Measurements from ENCODE around the gene RAPGEF2.

RAPGEF2 gene

DNA sequence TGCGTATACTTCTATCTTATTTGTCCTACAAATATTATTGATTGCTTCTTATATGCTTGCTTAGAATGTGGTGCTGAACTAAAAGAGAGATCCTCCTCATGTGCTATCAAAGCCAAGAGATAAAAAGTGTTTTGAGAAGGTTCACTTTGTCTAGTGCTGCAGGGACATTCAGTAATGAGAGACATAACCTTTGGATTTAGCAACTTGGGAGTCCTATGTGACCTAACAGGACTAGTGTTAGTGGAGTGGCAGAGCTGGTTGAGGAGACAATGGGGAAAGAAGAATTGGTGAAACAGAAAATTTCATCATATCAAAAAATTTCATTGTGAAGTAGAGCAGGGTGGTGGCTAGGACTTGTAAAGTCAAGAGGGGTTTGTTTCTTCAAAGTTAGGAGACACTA is 117.0 kb downstream of the RAPGEF2 start:
- H3K27ac ChIP-seq, result no peak overlapping the region
- TF ChIP-seq, protein P1, sequence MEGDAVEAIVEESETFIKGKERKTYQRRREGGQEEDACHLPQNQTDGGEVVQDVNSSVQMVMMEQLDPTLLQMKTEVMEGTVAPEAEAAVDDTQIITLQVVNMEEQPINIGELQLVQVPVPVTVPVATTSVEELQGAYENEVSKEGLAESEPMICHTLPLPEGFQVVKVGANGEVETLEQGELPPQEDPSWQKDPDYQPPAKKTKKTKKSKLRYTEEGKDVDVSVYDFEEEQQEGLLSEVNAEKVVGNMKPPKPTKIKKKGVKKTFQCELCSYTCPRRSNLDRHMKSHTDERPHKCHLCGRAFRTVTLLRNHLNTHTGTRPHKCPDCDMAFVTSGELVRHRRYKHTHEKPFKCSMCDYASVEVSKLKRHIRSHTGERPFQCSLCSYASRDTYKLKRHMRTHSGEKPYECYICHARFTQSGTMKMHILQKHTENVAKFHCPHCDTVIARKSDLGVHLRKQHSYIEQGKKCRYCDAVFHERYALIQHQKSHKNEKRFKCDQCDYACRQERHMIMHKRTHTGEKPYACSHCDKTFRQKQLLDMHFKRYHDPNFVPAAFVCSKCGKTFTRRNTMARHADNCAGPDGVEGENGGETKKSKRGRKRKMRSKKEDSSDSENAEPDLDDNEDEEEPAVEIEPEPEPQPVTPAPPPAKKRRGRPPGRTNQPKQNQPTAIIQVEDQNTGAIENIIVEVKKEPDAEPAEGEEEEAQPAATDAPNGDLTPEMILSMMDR (conservative IDR thresholded peaks at IDR 0.05), result no peak
- TF ChIP-seq ZFX (IDR thresholded peaks at IDR 0.05), result no peak

DNA sequence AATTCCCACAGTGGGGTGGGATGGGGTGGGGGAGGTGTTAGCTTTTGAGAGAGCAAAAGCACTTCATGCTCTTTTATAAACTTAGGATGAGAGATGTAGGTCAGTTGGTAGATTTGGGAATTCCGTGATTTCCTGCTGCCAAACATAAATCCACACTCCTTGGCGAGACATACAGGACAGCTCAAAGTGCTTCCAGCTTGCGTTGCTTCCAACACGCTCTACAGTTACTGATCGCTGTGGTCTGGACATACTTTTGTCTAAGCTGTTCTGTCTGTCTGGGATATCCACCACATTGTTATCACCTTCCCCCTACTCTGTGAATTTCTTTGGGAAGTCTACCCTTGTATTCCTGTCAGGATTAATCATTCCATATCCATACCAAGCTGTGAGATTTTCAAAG is 117.5 kb downstream of the RAPGEF2 start:
- TF ChIP-seq ZFX (IDR thresholded peaks at IDR 0.05), result no peak
- TF ChIP-seq, protein P1 (conservative IDR thresholded peaks at IDR 0.05), result no peak
- no peak overlapping the region for H3K27ac ChIP-seq

DNA sequence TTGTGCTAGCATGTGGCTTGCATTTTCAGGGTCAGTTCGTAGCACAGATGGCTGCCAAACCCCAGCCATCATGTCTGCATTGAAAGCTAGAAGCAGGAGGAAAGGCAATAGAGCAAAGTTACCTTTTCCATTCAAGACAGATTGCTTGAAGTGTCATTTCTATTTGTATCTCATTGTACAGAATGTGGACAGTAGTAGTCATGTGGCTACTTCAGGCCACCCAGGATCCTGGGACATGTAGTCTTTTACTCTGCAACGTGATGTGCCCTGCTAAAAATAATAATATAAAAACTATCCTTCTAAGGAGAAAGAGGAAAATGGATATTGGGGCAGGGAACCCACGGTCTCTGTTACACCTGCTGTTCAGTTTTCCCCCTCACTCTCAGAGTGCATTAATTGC is 118.4 kb downstream of the RAPGEF2 start:
- H3K27ac ChIP-seq, result no peak overlapping the region

DNA sequence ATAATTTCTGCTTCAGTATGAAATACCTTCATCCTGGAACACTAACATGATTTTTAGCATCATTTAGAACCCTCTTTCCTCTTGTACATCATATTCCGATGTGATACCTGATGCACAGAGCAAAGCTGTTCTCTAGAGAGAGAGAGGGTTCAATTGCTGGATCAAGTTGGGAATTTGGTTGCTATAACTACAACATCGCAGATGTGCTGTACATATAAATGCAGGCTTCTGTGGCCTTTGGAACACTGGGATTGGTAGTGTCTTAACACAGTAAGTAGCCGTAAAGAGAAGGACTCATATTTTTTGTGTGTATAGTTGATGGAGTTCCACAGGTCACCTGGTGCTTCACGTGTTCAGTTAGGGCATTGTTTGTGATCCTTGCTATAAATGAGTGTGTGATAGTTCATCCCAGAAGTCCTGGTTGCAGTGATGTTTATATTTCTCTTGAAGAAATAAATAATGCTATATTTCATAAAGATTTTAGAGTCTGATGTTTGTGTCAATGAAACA is 119.2 kb downstream of the RAPGEF2 start:
- H3K27ac ChIP-seq, result no peak overlapping the region
- TF ChIP-seq, protein P1 (conservative IDR thresholded peaks at IDR 0.05), result no peak
- no peak for TF ChIP-seq ZFX (IDR thresholded peaks at IDR 0.05)

More for the DNA sequence above, 118.4 kb downstream of the RAPGEF2 start:
- TF ChIP-seq ZFX (IDR thresholded peaks at IDR 0.05), result no peak
- TF ChIP-seq, protein P1 (conservative IDR thresholded peaks at IDR 0.05), result no peak

DNA sequence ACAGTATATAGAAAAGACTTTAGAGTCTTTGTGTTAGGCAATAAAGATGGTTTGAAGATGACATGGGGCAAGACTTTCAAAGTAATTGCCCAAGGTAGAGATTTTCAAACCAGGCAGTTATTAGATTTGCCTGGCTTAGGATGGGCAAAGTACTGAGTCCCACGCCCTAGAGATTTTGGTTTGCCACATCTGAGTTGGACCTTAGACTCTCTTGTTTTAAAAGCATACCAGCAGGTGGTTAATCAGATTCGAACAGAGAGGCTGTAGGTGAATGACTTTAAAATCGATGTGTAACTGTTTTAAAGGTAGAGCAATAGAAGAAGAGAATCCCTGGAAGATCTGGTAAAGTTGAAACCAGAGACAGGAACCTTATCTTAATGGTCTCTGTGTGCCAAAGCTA is 121.5 kb downstream of the RAPGEF2 start:
- H3K27ac ChIP-seq, result no peak overlapping the region
- TF ChIP-seq ZFX (IDR thresholded peaks at IDR 0.05), result no peak
- TF ChIP-seq, protein P1 (conservative IDR thresholded peaks at IDR 0.05), result no peak

DNA sequence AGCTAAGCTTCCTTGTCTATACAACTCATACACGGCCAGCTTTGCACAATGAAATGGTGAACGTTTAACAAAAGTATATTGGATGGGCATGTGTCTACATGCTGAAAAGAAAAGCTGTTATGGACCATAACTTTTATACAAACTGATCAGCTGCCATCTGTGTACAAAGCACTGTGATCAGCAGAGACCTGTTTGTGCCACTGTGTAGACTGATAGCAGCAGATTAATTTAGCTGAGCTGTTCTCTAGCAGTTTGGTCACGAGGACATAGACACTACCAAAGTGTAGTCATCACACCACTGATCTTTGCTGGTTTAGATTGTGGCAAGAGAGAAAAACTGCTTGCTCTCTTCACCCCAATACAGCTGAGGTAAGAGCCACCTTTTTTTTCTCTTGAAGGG is 124.5 kb downstream of the RAPGEF2 start:
- H3K27ac ChIP-seq, result no peak overlapping the region
- no peak for TF ChIP-seq ZFX (IDR thresholded peaks at IDR 0.05)
- TF ChIP-seq, protein P1 (conservative IDR thresholded peaks at IDR 0.05), result no peak

DNA sequence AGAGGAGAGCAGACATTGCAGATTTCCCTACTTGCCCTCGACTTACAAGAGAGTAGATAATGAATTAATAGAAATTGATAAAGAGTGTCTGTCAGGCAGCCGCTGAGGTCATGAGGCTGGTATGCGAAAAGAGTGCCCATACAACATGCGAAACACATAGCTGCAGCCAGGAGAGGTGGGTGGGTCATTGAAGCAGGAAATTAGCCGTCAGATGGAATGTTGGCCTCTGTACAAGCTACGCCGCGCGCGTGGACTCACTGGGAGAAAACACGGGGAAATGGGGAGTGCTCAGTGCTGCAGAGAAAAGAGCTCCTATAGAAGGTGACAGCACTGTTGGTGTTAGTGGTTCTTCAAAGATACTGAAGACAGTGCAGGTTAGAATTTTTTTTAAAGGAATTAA is 125.1 kb downstream of the RAPGEF2 start:
- TF ChIP-seq, protein P1 (conservative IDR thresholded peaks at IDR 0.05), result no peak
- TF ChIP-seq ZFX (IDR thresholded peaks at IDR 0.05), result no peak
- no peak overlapping the region for H3K27ac ChIP-seq
